ENCODE results near the gene TLR7. TPM values are rescaled to one million over a fixed set of nuclear protein-coding genes. Genes with fewer than 3 reads are reported as not detected.

The TLR7 gene
- total RNA-seq, 2 experiments from 2014 or later, result 0.05 TPM; not detected in 1

DNA sequence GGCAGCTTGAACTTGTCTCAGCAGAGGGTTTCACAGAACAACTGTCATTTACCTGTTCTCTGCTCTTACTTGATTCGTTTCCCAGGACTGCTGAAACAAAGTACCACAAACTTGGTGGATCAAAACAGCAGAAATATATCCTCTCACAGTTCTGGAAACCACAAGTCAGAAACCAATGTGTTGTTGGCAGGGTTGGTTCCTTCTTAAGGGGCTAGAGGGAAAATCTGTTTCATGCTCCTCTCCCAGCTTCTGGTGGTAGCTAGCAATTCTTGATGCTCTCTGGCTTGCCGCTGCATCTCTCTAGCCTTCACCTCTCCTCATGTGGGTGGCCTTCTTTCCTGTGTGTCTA is 44.2 kb downstream of the TLR7 start:
- Mint-ChIP-seq H3K4me3 (no peak overlapping the region), H3K9me3 (ENCODE audit: insufficient read depth) (no peaks in the 10 kb centered on the region), H3K27me3 (ENCODE audit: low read depth) (no peaks in the 10 kb centered on the region), H3K4me1 (ENCODE audit: low read depth) (peaks cover 17% of the 10 kb centered on the region), H3K27ac (no peak overlapping the region), H3K36me3 (ENCODE audit: low read depth) (no peaks in the 10 kb centered on the region)
- DNase-seq (no peak), ATAC-seq (no peak)
- POLR2A ChIA-PET, result no interaction called here
- CTCF ChIA-PET, result interaction anchor here (1.4 to 1.7 kb wide), 2 partner anchors 10 to 35 kb away, joined by 3 to 4 read pairs; no protein-coding TSS in a partner anchor

DNA sequence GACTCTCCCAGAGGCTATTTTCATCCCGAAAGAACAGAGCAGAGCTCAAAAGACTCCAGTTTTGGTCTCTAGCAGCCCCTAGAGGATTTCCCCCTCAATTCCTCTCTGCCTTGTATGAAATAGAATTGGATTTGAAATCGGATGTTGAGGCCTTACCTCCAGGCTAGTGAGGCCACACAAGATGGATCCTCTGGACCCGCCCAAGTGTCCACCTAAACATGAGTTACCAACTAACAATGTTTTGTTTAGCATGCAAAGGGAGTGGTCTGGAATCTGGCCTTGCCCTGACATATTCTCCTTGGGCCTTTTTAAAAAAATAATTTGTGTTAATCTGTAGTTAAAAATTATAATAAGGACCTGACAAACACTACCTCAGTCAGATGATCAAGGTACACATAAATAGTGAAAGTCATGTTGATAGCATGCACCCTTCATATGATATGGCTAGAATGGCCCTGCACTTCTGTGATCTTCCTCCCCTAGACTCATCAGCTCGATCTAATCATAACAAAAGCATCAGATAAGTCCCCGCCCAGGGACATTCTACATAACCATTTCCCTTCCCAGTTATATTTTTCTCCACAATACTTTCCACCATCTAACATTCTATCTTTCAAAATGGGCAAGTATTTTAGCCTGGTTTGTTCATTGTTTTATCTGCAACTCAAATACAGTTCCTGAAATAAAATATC is 46.1 kb downstream of the TLR7 start:
- ChIA-PET CTCF (interaction anchor here (0.8 kb wide), 1 partner anchor 99 kb away, joined by 3 read pairs; no protein-coding TSS in a partner anchor), POLR2A (no interaction called here)
- DNase-seq (no peak), ATAC-seq (no peak)
- H3K27me3 Mint-ChIP-seq (ENCODE audit: low read depth), result no peaks in the 10 kb centered on the region
- H3K9me3 Mint-ChIP-seq (ENCODE audit: insufficient read depth), result no peaks in the 10 kb centered on the region
- H3K4me1 Mint-ChIP-seq (ENCODE audit: low read depth), result peaks cover 17% of the 10 kb centered on the region
- H3K36me3 Mint-ChIP-seq (ENCODE audit: low read depth), result no peaks in the 10 kb centered on the region
- H3K4me3 Mint-ChIP-seq, result no peak overlapping the region
- no peak overlapping the region for H3K27ac Mint-ChIP-seq

DNA sequence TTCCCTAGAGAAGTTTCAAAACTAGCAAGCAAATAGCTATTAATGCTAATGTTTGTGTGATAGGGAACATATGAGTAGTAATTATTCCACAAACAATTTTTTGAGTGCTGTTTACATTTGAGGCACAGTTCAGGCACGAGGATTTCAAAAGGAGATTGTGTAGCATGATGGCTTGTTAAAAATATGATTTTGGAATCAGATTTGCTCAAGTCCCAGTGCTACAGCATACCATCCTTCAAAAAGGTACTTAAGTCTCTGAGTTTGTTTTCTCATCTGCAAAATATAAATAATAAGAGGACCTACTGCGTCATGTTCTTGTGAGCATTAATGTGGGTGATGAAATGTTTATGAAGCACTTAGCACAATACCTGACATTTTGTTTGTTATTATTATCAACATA is 50.9 kb downstream of the TLR7 start:
- no peak overlapping the region for H3K4me3 Mint-ChIP-seq
- H3K9me3 Mint-ChIP-seq (ENCODE audit: insufficient read depth), result no peaks in the 10 kb centered on the region
- no peaks in the 10 kb centered on the region for H3K27me3 Mint-ChIP-seq (ENCODE audit: low read depth)
- ChIA-PET POLR2A (no interaction called here), CTCF (interaction anchor here (1.1 to 1.5 kb wide), 2 partner anchors 29 to 175 kb away, joined by 3 to 4 read pairs; no protein-coding TSS in a partner anchor)
- no peak overlapping the region for H3K27ac Mint-ChIP-seq
- no peaks in the 10 kb centered on the region for H3K36me3 Mint-ChIP-seq (ENCODE audit: low read depth)
- ATAC-seq (no peak), DNase-seq (no peak)
- H3K4me1 Mint-ChIP-seq (ENCODE audit: low read depth), result peaks cover 3% of the 10 kb centered on the region

DNA sequence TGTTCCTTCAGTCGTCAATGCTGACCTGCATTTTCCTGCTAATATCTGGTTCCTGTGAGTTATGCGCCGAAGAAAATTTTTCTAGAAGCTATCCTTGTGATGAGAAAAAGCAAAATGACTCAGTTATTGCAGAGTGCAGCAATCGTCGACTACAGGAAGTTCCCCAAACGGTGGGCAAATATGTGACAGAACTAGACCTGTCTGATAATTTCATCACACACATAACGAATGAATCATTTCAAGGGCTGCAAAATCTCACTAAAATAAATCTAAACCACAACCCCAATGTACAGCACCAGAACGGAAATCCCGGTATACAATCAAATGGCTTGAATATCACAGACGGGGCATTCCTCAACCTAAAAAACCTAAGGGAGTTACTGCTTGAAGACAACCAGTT is 52.2 kb downstream of the TLR7 start:
- no peak for ATAC-seq
- ChIA-PET CTCF (no interaction called here), POLR2A (no interaction called here)

DNA sequence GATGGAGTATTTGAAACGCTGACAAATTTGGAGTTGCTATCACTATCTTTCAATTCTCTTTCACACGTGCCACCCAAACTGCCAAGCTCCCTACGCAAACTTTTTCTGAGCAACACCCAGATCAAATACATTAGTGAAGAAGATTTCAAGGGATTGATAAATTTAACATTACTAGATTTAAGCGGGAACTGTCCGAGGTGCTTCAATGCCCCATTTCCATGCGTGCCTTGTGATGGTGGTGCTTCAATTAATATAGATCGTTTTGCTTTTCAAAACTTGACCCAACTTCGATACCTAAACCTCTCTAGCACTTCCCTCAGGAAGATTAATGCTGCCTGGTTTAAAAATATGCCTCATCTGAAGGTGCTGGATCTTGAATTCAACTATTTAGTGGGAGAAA is 52.7 kb downstream of the TLR7 start:
- ATAC-seq (no peak), DNase-seq (no peak)
- CTCF ChIA-PET, result no interaction called here

More for the DNA sequence above, 52.2 kb downstream of the TLR7 start:
- H3K9me3 Mint-ChIP-seq (ENCODE audit: insufficient read depth), result no peaks in the 10 kb centered on the region
- H3K36me3 Mint-ChIP-seq (ENCODE audit: low read depth), result no peaks in the 10 kb centered on the region
- H3K4me3 Mint-ChIP-seq, result no peak overlapping the region
- no peak overlapping the region for H3K27ac Mint-ChIP-seq
- no peaks in the 10 kb centered on the region for H3K27me3 Mint-ChIP-seq (ENCODE audit: low read depth)
- no peak for DNase-seq
- peaks cover 3% of the 10 kb centered on the region for H3K4me1 Mint-ChIP-seq (ENCODE audit: low read depth)

DNA sequence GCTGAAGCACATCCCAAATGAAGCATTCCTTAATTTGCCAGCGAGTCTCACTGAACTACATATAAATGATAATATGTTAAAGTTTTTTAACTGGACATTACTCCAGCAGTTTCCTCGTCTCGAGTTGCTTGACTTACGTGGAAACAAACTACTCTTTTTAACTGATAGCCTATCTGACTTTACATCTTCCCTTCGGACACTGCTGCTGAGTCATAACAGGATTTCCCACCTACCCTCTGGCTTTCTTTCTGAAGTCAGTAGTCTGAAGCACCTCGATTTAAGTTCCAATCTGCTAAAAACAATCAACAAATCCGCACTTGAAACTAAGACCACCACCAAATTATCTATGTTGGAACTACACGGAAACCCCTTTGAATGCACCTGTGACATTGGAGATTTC is 54.1 kb downstream of the TLR7 start:
- Mint-ChIP-seq H3K27me3 (ENCODE audit: low read depth) (no peaks in the 10 kb centered on the region), H3K9me3 (ENCODE audit: insufficient read depth) (no peaks in the 10 kb centered on the region), H3K27ac (no peak overlapping the region), H3K4me1 (ENCODE audit: low read depth) (peaks cover 3% of the 10 kb centered on the region), H3K4me3 (no peak overlapping the region), H3K36me3 (ENCODE audit: low read depth) (no peaks in the 10 kb centered on the region)
- POLR2A ChIA-PET, result no interaction called here
- ATAC-seq, result no peak
- DNase-seq, result no peak
- CTCF ChIA-PET, result interaction anchor here (1.0 kb wide), 1 partner anchor 149 kb away, joined by 3 read pairs; no protein-coding TSS in a partner anchor

More for the DNA sequence above, 52.7 kb downstream of the TLR7 start:
- Mint-ChIP-seq H3K9me3 (ENCODE audit: insufficient read depth) (no peaks in the 10 kb centered on the region), H3K36me3 (ENCODE audit: low read depth) (no peaks in the 10 kb centered on the region), H3K4me1 (ENCODE audit: low read depth) (peaks cover 3% of the 10 kb centered on the region), H3K4me3 (no peak overlapping the region), H3K27ac (no peak overlapping the region), H3K27me3 (ENCODE audit: low read depth) (no peaks in the 10 kb centered on the region)
- POLR2A ChIA-PET, result no interaction called here

DNA sequence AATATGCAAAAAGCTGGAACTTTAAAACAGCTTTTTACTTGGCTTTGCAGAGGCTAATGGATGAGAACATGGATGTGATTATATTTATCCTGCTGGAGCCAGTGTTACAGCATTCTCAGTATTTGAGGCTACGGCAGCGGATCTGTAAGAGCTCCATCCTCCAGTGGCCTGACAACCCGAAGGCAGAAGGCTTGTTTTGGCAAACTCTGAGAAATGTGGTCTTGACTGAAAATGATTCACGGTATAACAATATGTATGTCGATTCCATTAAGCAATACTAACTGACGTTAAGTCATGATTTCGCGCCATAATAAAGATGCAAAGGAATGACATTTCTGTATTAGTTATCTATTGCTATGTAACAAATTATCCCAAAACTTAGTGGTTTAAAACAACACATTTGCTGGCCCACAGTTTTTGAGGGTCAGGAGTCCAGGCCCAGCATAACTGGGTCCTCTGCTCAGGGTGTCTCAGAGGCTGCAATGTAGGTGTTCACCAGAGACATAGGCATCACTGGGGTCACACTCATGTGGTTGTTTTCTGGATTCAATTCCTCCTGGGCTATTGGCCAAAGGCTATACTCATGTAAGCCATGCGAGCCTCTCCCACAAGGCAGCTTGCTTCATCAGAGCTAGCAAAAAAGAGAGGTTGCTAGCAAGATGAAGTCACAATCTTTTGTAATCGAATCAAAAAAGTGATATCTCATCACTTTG is 55.2 kb downstream of the TLR7 start:
- Mint-ChIP-seq H3K9me3 (ENCODE audit: insufficient read depth) (no peaks in the 10 kb centered on the region), H3K36me3 (ENCODE audit: low read depth) (no peaks in the 10 kb centered on the region), H3K4me1 (ENCODE audit: low read depth) (peaks cover 3% of the 10 kb centered on the region), H3K27me3 (ENCODE audit: low read depth) (no peaks in the 10 kb centered on the region), H3K27ac (no peak overlapping the region), H3K4me3 (no peak overlapping the region)
- ChIA-PET POLR2A (no interaction called here), CTCF (interaction anchor here (1.0 to 2.0 kb wide), 2 partner anchors 151 to 566 kb away, joined by 3 to 5 read pairs; no protein-coding TSS in a partner anchor)
- ATAC-seq, result no peak
- no peak for DNase-seq

DNA sequence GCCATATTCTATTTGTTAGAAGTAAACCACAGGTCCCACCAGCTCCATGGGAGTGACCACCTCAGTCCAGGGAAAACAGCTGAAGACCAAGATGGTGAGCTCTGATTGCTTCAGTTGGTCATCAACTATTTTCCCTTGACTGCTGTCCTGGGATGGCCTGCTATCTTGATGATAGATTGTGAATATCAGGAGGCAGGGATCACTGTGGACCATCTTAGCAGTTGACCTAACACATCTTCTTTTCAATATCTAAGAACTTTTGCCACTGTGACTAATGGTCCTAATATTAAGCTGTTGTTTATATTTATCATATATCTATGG is 55.7 kb downstream of the TLR7 start:
- H3K27me3 Mint-ChIP-seq (ENCODE audit: low read depth), result no peaks in the 10 kb centered on the region

DNA sequence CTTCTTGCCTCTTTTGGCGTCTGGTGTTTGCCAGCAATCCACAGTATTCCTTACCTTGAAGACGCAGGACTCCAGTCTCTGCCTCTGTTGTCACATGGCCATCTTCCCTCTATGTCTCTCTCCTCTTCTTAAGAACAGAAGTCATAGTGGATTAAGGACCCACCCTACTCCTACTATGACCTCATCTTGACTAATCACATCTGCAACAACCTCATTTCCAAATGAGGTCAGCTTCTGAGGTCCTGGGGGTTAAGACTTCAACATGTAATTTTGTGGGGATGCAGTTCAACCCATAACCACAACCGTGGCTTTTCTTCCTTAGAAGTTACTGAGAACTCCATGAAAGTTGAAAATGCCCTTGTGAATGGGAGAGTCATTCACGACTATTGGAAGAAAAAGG is 62.8 kb downstream of the TLR7 start:
- Mint-ChIP-seq H3K36me3 (ENCODE audit: low read depth) (no peaks in the 10 kb centered on the region), H3K4me3 (no peak overlapping the region), H3K9me3 (ENCODE audit: insufficient read depth) (no peaks in the 10 kb centered on the region), H3K4me1 (ENCODE audit: low read depth) (no peaks in the 10 kb centered on the region), H3K27me3 (ENCODE audit: low read depth) (no peaks in the 10 kb centered on the region), H3K27ac (no peak overlapping the region)
- ATAC-seq, result no peak
- DNase-seq, result no peak
- POLR2A ChIA-PET, result no interaction called here
- CTCF ChIA-PET, result interaction anchor here (2.6 kb wide), 1 partner anchor 17 kb away, joined by 11 read pairs; no protein-coding TSS in a partner anchor

More for the DNA sequence above, 55.7 kb downstream of the TLR7 start:
- Mint-ChIP-seq H3K27ac (no peak overlapping the region), H3K4me3 (no peak overlapping the region), H3K9me3 (ENCODE audit: insufficient read depth) (no peaks in the 10 kb centered on the region), H3K4me1 (ENCODE audit: low read depth) (peaks cover 3% of the 10 kb centered on the region), H3K36me3 (ENCODE audit: low read depth) (no peaks in the 10 kb centered on the region)
- ATAC-seq (no peak), DNase-seq (no peak)
- CTCF ChIA-PET, result interaction anchor here (2.0 kb wide), 1 partner anchor 566 kb away, joined by 5 read pairs; no protein-coding TSS in a partner anchor
- POLR2A ChIA-PET, result no interaction called here

DNA sequence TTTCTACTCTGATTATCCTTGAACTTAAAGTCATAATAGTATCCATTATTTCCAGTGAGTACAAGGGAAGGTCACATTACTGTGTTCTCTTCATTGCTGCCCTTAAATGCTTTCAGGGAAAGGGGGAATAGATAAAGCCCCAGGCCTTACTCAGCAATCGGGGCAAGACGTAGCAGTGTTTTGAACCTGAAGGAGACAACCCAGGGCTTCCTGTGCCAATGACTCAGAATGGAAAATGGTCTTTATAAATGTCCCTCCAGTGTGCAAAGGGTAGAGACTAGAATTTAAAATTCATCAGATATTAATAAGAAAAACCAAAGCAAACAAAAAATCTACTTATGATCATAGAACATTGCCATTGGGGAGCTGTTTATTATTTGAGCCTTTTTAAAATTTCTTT is 63.3 kb downstream of the TLR7 start:
- ChIA-PET CTCF (interaction anchor here (2.6 kb wide), 1 partner anchor 16 kb away, joined by 11 read pairs; no protein-coding TSS in a partner anchor), POLR2A (no interaction called here)
- Mint-ChIP-seq H3K4me3 (no peak overlapping the region), H3K4me1 (ENCODE audit: low read depth) (no peaks in the 10 kb centered on the region), H3K36me3 (ENCODE audit: low read depth) (no peaks in the 10 kb centered on the region), H3K27me3 (ENCODE audit: low read depth) (no peaks in the 10 kb centered on the region), H3K9me3 (ENCODE audit: insufficient read depth) (no peaks in the 10 kb centered on the region), H3K27ac (no peak overlapping the region)
- DNase-seq (no peak), ATAC-seq (no peak)

DNA sequence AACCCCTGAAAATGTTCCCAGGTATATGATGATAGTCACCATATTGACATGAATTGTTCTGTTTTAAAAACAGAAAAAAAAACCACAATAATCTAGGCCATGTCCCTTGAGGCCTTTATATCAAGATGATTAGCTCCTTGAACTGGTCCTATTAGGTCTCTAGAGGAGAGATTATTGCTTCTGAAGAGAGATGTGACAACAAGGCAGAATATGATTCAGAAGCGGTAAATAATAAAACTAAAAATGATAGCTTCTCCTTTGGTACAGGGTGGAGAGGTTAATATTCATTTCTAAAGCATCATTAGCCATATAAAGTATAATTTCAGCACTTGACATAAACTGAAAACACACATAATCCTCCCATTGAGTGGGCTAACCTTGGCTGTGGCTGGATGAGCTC is 65.4 kb downstream of the TLR7 start:
- no peak for DNase-seq
- Mint-ChIP-seq H3K4me1 (ENCODE audit: low read depth) (no peaks in the 10 kb centered on the region), H3K36me3 (ENCODE audit: low read depth) (no peaks in the 10 kb centered on the region), H3K27me3 (ENCODE audit: low read depth) (no peaks in the 10 kb centered on the region), H3K4me3 (no peak overlapping the region), H3K9me3 (ENCODE audit: insufficient read depth) (no peaks in the 10 kb centered on the region), H3K27ac (no peak overlapping the region)
- POLR2A ChIA-PET, result no interaction called here
- CTCF ChIA-PET, result interaction anchor here (1.6 kb wide), 1 partner anchor 118 kb away, joined by 3 read pairs; no protein-coding TSS in a partner anchor
- no peak for ATAC-seq

DNA sequence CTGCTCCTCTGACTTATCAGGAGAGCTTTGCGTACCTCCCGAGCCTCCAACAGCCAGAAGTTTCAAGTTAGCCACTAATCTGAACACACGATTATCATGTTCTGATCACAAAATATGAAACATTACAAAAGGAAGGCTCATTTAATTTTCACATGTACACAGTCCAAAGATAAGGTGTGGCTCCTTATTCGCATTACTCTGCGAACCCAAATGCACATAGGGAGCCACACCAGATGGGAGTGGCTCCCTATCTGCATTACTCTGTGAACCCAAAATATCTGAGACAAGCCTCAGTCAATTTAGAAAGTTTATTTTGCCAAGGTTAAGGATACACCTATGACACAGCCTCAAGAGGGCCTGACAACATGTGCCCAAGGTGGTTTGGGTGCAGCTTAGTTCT is 68.0 kb downstream of the TLR7 start:
- Mint-ChIP-seq H3K4me3 (no peak overlapping the region), H3K36me3 (ENCODE audit: low read depth) (no peaks in the 10 kb centered on the region), H3K9me3 (ENCODE audit: insufficient read depth) (no peaks in the 10 kb centered on the region), H3K4me1 (ENCODE audit: low read depth) (no peaks in the 10 kb centered on the region), H3K27me3 (ENCODE audit: low read depth) (no peaks in the 10 kb centered on the region), H3K27ac (no peak overlapping the region)
- ChIA-PET CTCF (no interaction called here), POLR2A (no interaction called here)
- no peak for ATAC-seq
- DNase-seq, result no peak

Data from activated CD8-positive, alpha-beta T cell treated with anti-CD3 and anti-CD28 coated beads, Interleukin-2, amount 10 ng/mL, durations not matched to agents 7 days and 5 days (primary cell).